Measurements from ENCODE around the gene CCDC185. TPM values are rescaled to one million over a fixed set of nuclear protein-coding genes. Genes with fewer than 3 reads are reported as not detected.

The CCDC185 gene
- polyA plus RNA-seq (2011; rRNA removed) (not detected in 2 replicates), polyA minus RNA-seq (2011; rRNA and poly(A)+ RNA removed) (not detected in 2 replicates)

- POLR2A ChIA-PET: no interaction called here
- Histone ChIP-seq H3K27ac (ENCODE audit: low read depth, low read length) (no peak within 1 kb of the TSS), H3K4me3 (ENCODE audit: low read depth, low read length) (peak within 1 kb of the TSS; percentile 42), H3K27me3 (ENCODE audit: control insufficient read depth, insufficient read depth, low read length) (peaks cover 45% of the 10 kb centered on the region), H3K9me3 (ENCODE audit: control insufficient read depth, insufficient read depth, low read length) (peaks cover 18% of the 10 kb centered on the region; the same call in 1 of the 2 replicates)
- no peak for DNase-seq (ENCODE audit: low read depth, low spot score)
- CTCF ChIA-PET: interaction anchor here (2.0 kb wide), 1 partner anchor 260 kb away, joined by 6 read pairs; no protein-coding TSS in a partner anchor
- no peak for TF ChIP-seq CTCF (IDR thresholded peaks at IDR 0.05; ENCODE audit: low read depth, low read length)
Observed at GRCh38 chr1:223393275-223394214, at the start of gene CCDC185. TSS of gene CCDC185 (plus strand) at chr1:223393415. CDS start at chr1:223393476, 61 bp downstream.

GRCh38 chr1:223343692-223344091, 49.5 kb upstream of the CCDC185 start:
- Histone ChIP-seq H3K4me3 (ENCODE audit: low read depth, low read length) (no peak overlapping the region), H3K9me3 (ENCODE audit: control insufficient read depth, insufficient read depth, low read length) (no peaks in the 10 kb centered on the region), H3K27me3 (ENCODE audit: control insufficient read depth, insufficient read depth, low read length) (peaks cover 20% of the 10 kb centered on the region), H3K27ac (ENCODE audit: low read depth, low read length) (no peak overlapping the region)
- DNase-seq (ENCODE audit: low read depth, low spot score): no peak
- POLR2A ChIA-PET: no interaction called here
- CTCF ChIA-PET: no interaction called here
- no peak for TF ChIP-seq CTCF (IDR thresholded peaks at IDR 0.05; ENCODE audit: low read depth, low read length)

GRCh38 chr1:223344491-223344890, 48.7 kb upstream of the CCDC185 start:
- no peaks in the 10 kb centered on the region for H3K9me3 ChIP-seq (ENCODE audit: control insufficient read depth, insufficient read depth, low read length)
- H3K4me3 ChIP-seq (ENCODE audit: low read depth, low read length): no peak overlapping the region
- no peak for TF ChIP-seq CTCF (IDR thresholded peaks at IDR 0.05; ENCODE audit: low read depth, low read length)
- ChIA-PET CTCF (no interaction called here), POLR2A (no interaction called here)
- no peak for DNase-seq (ENCODE audit: low read depth, low spot score)
- H3K27ac ChIP-seq (ENCODE audit: low read depth, low read length): no peak overlapping the region
- H3K27me3 ChIP-seq (ENCODE audit: control insufficient read depth, insufficient read depth, low read length): peaks cover 20% of the 10 kb centered on the region

GRCh38 chr1:223345720-223346119, 47.5 kb upstream of the CCDC185 start:
- ChIA-PET CTCF (no interaction called here), POLR2A (no interaction called here)
- Histone ChIP-seq H3K4me3 (ENCODE audit: low read depth, low read length) (no peak overlapping the region), H3K27me3 (ENCODE audit: control insufficient read depth, insufficient read depth, low read length) (peaks cover 28% of the 10 kb centered on the region), H3K27ac (ENCODE audit: low read depth, low read length) (no peak overlapping the region), H3K9me3 (ENCODE audit: control insufficient read depth, insufficient read depth, low read length) (no peaks in the 10 kb centered on the region)
- no peak for TF ChIP-seq CTCF (IDR thresholded peaks at IDR 0.05; ENCODE audit: low read depth, low read length)
- DNase-seq (ENCODE audit: low read depth, low spot score): no peak

- no peak for DNase-seq (ENCODE audit: low read depth, low spot score)
- Histone ChIP-seq H3K27ac (ENCODE audit: low read depth, low read length) (no peak overlapping the region), H3K4me3 (ENCODE audit: low read depth, low read length) (no peak overlapping the region), H3K9me3 (ENCODE audit: control insufficient read depth, insufficient read depth, low read length) (no peaks in the 10 kb centered on the region), H3K27me3 (ENCODE audit: control insufficient read depth, insufficient read depth, low read length) (peaks cover 31% of the 10 kb centered on the region)
- ChIA-PET POLR2A (no interaction called here), CTCF (no interaction called here)
- no peak for TF ChIP-seq CTCF (IDR thresholded peaks at IDR 0.05; ENCODE audit: low read depth, low read length)
Observed at GRCh38 chr1:223346311-223346710, 46.9 kb upstream of the CCDC185 start.

Data from AG04450 (cell line).